ENCODE measurements around the gene TKTL1. TPM values are rescaled to one million over a fixed set of nuclear protein-coding genes. Genes with fewer than 3 reads are reported as not detected.

TKTL1 gene
- total and polyA plus RNA-seq, 11 donors: 2.0 to 13.4 (median 7.7) TPM

- H3K9me3 ChIP-seq: no peaks in the 10 kb centered on the region
- WGBS, 4 donors: 78 to 83% (median 82%) methylated on average over 5 of the region's 5 CpGs
- no peak overlapping the region for H3K27ac ChIP-seq
- no peaks in the 10 kb centered on the region for H3K36me3 ChIP-seq
- intact Hi-C loops (cut with DNase I): no loop called here
- H3K27me3 ChIP-seq: peaks cover 0 to 12% (median 0%) of the 10 kb centered on the region in 9 donors
- H3K4me1 ChIP-seq: peaks cover 0 to 31% (median 2%) of the 10 kb centered on the region in 12 donors
- DNase-seq (peak in 1 of 5 donors; percentile 20), ATAC-seq (peak in 1 of 4 donors; percentile 16)
- no peak overlapping the region for H3K4me3 ChIP-seq
- TF ChIP-seq CTCF (IDR thresholded peaks at IDR 0.05): no peak
- no peak for TF ChIP-seq POLR2A (IDR thresholded peaks at IDR 0.05)
Observed at GRCh38 chrX:154328646-154329045, 33.1 kb downstream of the TKTL1 start.

GRCh38 chrX:154329294-154329693 lies 33.7 kb downstream of the TKTL1 start:
- WGBS, 4 donors: 67 to 73% (median 70%) methylated on average over 9 to 10 of the region's 10 CpGs
- no peak for DNase-seq

GRCh38 chrX:154332561-154332960 lies 37.0 kb downstream of the TKTL1 start:
- no peaks in the 10 kb centered on the region for H3K9me3 ChIP-seq
- H3K4me3 ChIP-seq: no peak overlapping the region
- H3K4me1 ChIP-seq: peaks cover 0 to 15% (median 2%) of the 10 kb centered on the region in 12 donors
- peak in 1 of 4 donors; percentile 13 for ATAC-seq
- intact Hi-C loops (cut with DNase I): no loop called here
- 88 to 97% (median 94%) methylated on average over 29 of the region's 29 CpGs for WGBS, 4 donors
- H3K27ac ChIP-seq: no peak overlapping the region
- H3K27me3 ChIP-seq: peaks cover 0 to 5% (median 0%) of the 10 kb centered on the region in 9 donors
- no peak for TF ChIP-seq POLR2A (IDR thresholded peaks at IDR 0.05)
- no peak for TF ChIP-seq CTCF (IDR thresholded peaks at IDR 0.05)
- no peaks in the 10 kb centered on the region for H3K36me3 ChIP-seq
- peak in 1 of 5 donors; percentile 14 for DNase-seq

More at GRCh38 chrX:154329294-154329693, 33.7 kb downstream of the TKTL1 start:
- Histone ChIP-seq H3K27ac (no peak overlapping the region), H3K9me3 (no peaks in the 10 kb centered on the region), H3K27me3 (peaks cover 0 to 6% (median 0%) of the 10 kb centered on the region in 9 donors), H3K36me3 (no peaks in the 10 kb centered on the region), H3K4me3 (no peak overlapping the region), H3K4me1 (peaks cover 0 to 31% (median 2%) of the 10 kb centered on the region in 12 donors)
- intact Hi-C loops (cut with DNase I): no loop called here
- no peak for ATAC-seq
- TF ChIP-seq CTCF (IDR thresholded peaks at IDR 0.05) (no peak), POLR2A (IDR thresholded peaks at IDR 0.05) (no peak)

GRCh38 chrX:154333116-154333515 lies 37.5 kb downstream of the TKTL1 start:
- Histone ChIP-seq H3K27ac (no peak overlapping the region), H3K36me3 (no peaks in the 10 kb centered on the region), H3K9me3 (no peaks in the 10 kb centered on the region), H3K4me3 (no peak overlapping the region), H3K4me1 (peaks cover 0 to 10% (median 0%) of the 10 kb centered on the region in 12 donors), H3K27me3 (peaks cover 0 to 5% (median 0%) of the 10 kb centered on the region in 9 donors)
- WGBS, 4 donors: 85 to 97% (median 94%) methylated on average over 9 of the region's 9 CpGs
- intact Hi-C loops (cut with DNase I): no loop called here
- TF ChIP-seq CTCF (IDR thresholded peaks at IDR 0.05) (no peak), POLR2A (IDR thresholded peaks at IDR 0.05) (no peak)
- ATAC-seq: no peak
- peak in 1 of 5 donors; percentile 13 for DNase-seq

Measured in heart left ventricle (tissue), 16 donors.